GM21526 (cell line): ENCODE measurements around the gene DOCK10.
A peak's percentile ranks its signal among the peaks of the same experiment; 100 is the strongest.

ENCODE experiments used
- ATAC-seq: cut with Tn5 transposase; IDR thresholded peaks from one replicate; pipeline ENCODE4 v1.9.1; 2021; ENCODE audit warnings: moderate library complexity; ENCODE audit not compliant: unreplicated experiment, low FRiP score

The DOCK10 gene

DNA sequence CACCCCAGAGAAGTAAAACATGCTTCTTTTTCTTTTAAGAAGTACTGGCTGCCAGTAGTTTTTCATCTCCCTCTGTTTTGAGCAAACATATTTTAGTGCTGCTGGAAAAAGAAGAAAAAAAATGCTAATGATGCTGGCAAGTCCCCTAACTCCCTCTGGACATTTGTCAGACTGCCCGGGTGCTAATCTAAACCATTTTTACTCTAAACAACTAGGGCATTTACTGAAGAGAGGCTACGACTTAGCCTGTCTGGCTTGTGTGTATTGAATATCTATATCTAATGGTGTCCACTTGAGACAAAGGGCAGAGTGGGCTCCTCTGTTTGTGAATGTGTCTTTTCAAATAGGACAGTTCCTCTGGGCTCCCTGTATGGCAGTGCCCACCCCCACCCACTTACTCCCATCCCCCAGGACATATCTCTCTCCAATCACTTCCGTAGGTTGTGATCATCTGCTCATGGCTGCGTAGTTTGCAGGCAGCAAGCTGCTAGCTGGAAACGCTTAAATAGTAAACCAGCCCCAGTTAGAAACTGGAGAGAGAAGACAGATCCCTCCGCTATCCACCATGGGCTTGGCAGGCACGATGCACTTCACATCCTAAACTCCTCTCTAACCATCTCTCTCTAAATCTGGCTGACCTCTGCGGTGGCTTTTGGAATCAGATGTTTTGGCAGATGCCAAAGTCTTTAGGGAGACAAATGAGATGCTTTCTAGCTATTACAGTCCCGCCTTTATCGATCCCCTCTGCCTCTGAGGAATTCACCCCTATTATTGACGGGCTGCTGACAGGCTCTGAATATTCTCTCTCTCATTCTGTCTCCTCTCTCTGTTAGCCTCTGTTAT, 58.3 kb downstream of the DOCK10 start:
- ATAC-seq, result no peak

DNA sequence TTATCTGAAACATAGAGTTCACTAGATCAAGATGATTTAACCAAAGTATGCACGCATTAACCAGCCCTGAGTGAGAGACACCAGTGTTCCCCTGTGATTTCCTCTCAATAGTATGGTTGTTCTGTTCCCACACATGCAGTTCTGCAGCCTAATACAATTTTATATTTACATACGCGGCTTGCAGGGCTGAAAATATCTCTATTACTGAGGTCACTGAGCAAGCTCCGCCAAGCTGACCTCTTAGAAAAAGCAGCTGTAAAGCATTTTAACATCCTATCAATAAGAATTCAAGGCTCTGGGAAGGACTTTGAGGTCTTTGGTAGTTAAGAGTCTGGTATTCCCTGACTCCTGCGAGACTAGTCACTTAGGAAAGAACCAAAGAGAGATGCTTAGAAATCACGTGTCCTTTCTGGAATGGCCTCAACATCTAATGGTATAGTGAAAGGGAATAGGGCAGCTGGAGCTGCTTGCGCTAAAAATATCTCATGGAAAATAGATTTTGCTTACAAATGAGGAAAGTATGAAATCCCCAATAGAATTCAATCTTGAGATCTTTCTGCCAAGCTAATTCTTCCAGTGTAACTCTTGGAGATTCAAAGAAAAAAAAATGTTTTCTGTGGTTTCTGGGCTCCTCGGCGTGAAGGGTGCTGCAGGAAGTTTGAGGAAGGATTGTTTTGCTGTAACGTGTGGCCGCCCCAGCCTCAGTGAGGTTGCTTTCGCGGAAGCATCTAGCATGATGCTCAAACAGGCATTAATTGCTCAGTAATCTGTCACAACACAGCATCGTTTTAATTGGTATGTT, 59.2 kb downstream of the DOCK10 start:
- ATAC-seq, result no peak

DNA sequence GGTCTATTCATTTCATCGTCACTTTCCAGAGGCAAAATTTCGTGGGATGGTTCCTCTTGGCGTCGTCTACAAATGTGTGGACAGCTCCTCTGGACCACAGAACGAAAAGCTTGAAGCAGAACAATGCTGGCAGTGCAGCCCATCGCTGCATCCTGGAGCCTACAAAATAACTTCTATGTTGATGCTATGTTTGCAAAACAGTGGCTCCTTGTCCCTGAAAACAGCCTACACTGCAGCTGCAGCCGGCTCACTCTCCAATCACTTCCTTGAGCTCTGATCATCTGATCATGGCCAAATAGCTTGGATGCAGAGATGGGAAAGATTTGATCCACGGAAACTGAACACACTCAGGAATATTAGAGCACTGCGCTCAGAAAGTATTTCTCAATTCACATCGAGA, 60.0 kb downstream of the DOCK10 start:
- ATAC-seq, result no peak

DNA sequence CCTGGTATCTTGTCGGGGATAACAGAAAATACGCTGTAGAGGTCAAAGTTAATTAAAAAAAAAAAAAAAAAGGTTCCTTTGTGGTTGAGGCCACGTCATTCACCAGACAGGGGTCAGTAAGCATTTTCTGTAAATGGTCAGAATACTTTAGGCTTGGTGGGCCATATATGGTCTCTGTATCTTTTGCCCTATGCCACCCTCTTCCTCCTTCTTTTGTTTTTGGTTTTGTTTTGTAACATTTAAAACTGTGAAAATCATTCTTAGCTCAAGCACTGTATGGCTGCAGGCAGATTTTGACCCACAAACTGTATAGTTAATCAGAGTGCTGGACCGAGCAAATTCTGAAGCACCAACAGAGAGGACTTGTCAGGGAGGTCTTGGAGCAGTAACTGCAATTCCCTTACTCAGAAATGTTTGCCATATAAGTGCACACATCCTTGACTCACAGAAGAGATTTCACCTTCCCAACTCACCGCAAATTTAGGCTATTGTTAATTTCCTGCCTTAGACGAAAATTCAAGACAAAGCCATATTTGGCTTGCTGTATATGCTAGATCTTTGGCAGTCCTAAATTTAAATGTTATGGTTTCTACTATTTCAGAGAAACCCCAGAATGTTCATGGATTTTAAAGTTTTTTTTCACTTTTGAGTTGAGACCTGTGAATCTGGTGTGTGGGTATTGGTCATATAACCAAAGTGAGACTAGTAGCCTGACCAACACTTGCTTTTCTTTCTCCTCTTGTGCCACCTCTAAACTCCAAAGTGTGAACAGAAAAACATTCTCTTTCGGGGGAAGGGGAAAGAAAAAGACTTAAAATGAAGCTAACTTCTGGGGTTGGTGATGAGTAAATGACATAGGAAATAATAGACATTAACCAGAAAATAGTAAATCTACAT, 65.4 kb downstream of the DOCK10 start:
- ATAC-seq, result peak; percentile 39

DNA sequence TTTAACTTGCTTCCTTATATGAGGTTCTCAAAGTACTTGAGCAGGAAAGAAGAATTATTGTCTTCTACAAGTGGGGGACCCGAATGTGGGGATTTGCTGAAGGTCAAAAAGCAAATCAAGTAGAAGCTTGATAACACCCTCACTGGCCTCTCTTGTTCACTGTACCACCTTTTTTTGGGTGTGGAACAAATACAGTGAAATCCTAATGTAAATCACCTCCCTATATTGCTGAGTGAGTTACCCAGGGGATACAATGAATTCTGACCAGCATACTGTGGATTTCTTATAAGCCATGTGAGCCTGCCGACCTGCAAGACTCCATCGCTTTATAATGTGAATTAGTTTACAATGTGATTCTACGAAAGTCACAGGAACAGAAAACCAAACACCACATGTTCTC, 66.5 kb downstream of the DOCK10 start:
- ATAC-seq, result no peak

DNA sequence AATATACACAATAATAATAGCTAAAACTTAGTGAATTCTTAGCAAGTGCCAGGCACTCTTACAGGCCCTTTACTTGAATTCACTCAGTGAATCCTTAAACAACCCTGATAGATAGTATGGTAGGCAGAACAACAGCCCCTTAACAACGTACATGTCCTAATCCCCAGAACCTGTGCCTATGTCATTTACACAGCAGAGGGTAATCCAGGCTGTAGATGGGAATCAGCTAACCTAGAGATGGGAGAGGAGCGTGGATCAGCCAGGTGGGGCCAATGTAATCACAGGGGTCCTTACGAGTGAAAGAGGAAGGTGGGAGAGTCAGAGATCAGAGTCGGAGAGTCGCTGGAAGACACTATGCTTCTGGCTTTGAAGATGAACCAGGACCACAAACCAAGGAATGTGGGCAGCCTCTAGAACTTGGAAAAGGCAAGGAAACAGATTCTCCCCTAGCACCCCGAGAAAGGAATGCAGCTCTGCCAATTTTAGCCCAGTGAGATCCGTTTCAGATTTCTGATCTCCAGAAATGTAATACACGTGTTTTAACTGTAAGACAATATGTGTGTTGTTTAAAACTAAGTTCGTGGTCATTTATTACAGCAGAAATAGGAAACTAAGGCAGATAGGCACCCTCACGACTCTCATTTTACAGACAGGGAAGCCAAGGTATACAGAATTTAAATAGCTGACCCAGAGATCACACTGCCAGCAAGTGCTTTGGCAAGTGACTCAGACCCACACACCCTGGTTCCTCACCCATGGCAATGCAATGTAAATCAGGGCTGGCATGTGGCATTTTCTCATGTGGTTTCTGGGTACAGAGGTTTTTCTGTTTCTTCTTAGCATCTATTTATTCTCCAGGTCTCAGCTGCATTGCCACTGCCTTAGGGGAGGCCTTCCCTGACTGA, 68.9 kb downstream of the DOCK10 start:
- no peak for ATAC-seq

DNA sequence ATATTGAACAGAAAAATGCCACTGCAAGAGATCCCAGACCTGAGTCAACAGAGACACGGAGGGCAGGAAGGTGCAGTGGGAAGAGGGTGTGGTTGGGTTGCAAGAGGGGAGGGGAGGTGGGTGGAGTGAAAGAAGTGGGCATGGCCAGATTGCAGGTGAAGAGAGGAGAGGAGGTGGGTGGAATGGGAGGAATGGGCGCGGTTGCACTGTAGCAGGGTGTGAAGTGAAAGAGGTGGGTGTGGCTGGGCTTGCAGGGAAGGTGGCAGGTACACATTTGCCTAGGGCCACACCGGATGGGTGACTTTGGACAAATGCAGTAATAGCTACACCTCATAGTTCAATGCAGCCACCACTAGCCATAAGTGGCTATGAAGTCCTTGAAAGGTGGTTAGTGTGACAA, 71.1 kb downstream of the DOCK10 start:
- ATAC-seq, result peak; percentile 58

DNA sequence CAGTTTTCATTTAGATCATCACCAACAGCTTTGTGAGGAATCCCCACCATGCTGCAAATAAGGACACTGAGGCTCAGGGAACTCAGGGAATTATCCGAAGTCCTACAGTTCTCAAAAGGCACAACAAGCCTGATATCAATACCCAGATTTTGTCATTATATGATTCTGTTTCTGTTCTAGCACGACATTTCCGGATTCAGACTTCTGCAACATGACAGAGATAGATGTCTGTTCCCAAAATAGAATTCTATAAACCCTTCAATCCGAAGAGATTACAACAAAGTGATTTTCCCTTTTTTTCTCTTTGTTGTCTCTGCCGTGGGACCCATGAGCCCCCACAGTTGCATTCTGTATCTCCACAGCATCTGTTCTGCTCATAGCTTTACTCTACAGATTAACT, 72.0 kb downstream of the DOCK10 start:
- ATAC-seq, result no peak

DNA sequence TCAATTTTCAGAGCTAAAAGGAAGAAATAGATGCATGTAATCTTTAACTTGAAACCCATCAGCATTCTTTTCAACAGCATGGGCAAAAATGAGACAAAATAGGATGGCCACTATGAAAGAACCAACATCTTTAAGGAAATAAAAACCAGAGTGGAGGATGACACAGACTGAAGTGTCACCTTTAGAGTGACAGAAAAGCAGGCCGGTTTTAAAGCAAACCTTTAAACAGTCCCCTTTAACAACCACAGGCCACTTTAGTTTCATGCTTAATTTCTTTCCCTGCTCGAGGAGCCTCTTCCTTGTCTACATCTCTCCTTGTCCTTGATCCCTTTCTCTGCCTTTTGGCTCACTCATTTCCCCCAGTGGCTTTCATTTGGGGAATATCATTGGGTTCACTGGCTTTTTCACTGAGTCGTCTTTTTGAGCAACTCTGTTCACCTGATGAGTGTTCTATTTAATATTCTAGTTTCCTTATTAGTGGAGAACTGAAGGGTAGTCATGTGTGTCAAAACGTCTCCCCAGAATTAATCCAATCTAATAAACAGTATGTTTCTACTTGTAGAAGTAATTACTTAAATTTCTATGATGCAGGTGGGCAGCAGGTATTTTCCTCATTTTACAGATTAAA, 72.5 kb downstream of the DOCK10 start:
- ATAC-seq, result no peak

DNA sequence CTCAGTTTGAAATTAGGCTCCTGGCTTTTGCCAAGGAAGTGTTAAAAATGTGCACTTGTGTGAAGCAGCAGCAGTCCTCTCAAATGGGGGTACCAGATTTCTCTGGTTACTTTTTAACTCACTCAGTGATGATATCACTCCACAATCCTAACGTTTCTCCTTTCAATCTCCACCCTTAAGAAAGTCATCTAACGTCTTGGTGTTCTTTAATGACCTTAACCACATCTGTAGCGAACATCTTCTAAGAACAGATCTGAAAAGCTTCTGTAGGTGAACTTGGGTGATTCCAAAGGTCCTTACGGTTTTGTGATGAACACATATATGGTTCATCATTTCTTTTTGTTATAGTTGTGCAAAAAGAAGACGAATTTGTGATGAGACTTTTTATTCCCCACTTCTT, 73.2 kb downstream of the DOCK10 start:
- ATAC-seq, result no peak

DNA sequence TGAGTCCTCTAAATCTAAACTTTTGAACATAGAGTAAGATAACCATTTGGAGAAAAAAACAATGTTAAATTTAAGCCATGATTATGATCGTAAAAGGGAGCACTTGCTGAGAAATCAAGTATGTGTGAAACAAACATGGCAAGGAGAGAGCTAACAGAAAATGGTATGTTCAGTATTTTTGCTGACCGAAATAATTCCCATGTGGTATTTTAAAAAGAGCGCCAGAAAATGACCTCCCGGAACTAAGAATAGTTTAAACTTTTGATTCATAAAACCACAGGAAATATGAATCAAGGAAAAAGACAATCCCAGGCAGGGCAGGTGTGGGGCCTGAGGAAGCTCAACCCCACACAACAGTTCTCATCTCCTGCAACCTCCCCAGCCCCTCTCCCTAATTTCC, 74.2 kb downstream of the DOCK10 start:
- ATAC-seq, result no peak

DNA sequence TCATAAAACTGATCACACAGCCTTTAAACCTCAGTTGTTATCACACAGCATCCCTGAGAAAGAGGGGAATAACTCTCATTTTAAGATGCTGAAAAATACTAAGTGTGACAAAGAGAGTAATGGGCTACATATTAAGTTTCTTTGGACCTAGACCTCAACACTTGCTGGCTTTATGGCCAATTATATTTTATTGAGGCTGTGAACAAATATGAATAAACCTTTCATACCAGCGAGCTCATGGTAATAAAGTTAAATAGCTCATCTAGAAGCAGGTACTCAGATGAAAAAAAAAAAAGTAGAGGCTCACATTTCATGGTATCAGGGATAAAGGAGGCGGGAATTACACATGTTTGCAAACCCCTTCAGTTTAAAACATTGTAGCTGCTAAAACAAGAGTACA, 75.7 kb downstream of the DOCK10 start:
- ATAC-seq, result no peak

DNA sequence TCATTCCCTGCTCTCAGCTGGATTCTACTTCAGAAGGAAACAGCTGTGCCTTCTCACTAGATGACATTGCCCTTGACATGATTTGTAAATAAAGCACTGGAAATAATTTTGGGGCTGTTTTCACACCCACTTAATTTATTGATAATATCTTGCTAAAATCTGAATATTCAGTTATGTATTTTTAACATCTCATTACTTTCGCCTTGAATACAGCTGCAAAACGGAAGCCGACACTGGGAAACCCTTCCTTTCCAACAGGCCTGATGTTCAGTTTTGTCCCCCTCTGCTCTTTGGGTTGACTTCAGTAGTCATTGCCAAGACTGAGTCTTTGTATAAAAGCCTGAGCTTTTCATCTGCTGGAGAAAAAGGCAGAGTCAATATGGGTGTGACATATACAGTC, 82.7 kb downstream of the DOCK10 start:
- ATAC-seq, result no peak

DNA sequence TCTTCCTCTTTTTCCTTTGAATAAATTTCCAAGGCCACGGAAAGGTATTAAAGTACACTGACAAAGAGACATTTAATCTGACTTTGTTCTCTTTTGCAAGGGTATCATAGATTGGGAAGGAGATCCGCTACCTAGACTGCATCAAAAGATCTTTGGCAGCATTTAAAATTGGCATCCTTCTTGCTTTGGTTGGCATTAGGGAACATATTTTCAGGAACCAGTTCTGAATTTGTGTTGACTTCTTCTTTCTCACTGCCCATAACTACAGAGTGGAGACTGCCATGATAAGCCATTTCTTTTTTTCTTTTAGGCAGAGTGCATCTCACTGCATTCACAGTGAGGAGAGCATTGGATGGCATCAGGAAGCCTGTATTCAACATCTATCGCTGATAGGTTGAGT, 83.4 kb downstream of the DOCK10 start:
- ATAC-seq, result no peak

DNA sequence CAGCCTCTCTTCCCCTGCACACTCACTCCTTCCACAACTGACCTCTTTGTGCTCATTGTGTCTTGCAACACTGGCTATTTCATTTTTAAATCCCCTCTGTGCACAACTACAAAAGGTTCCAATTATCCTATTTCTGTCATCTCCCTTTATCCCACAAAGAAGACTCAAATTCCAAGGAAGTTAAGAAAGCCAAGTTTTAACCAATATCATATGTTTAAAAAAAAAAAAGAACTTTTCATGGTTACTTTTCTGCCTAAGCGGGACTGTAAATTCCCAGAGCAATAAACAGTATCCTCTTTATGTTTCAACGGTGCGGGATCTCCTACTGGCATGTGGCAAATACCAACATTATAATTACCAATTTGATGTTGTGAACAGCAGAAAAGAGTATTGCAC, 83.8 kb downstream of the DOCK10 start:
- no peak for ATAC-seq

DNA sequence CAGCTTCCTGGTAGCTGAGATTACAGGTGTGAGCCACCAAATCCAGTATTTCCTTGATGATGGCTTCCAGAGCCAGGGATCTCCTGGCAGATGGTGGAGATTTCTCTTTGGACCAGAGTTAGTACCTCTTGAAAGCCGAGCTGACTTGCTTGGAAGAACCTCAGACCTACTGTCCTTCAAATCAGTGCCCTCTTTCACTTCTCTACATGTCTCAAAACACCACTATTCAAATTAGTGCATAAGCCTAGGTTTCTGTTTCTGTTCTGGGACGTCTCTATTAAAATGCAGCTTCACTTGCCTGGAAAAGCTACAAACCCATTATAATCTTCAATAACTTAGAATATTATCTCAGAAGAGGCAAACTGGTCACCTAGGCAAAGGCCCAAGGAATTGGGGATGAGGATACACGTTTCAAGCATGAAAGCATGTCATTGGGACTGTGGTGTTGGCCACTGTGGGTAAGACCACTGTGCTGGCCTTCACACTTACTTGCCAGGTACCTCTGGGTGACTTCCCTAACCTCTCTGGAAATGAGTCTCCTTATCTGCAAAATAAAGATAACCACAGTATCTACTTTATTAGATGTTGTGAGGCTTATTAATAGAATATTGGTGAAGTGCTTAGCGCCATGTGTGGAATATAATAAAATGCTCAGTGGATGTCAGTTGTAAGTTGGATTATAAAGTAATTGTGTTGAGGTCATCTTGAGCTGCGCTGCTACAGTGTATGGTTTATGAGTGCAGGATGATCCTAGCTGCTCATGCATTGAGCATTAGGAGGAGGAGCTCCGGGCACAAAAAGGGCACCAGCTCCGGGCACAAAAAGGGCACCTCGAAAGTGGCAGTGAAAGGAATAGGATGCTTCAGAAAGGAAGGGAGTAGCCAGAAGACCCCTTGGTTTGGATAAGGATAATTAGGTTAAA, 84.5 kb downstream of the DOCK10 start:
- peak; percentile 85 for ATAC-seq

DNA sequence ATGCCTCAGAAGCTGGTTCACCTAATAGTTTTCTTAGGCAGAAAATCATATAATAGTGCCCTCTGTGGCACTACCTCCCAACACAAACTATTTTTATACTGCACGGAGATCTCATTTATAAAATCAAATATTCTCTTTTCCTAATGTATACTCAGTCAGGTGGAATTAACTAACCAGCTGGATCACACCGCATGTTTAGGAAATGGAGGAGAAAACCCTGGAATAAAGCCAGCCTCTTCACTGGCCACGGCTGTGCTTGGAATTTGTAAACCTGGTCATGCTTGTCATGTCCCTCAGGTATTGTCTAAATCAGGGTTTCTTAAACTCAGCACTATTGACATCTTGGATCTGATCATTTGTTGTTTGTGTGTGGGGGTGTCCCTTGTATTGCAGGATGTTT, 85.6 kb downstream of the DOCK10 start:
- ATAC-seq, result no peak

DNA sequence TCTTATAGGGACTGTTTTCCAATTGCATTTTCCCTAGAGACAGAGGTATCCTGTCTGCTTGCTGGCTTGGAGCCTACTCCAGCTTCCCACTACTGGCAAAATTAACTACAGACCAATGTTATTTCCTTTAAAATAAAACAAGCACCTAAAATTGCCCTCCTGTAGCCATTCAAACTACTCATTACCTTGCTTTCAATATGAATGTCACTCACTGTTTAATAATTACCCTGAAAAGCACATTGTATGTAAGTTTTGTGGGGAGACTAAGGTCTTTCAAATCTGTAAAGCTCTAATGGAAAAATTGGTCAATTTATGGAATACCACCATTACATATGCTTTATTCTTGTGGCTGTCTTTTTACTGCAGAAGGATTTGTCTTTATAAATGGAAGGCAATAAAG, 87.3 kb downstream of the DOCK10 start:
- no peak for ATAC-seq
